GM21528 (cell line): ENCODE measurements around the gene ESPN.
"Not testable (repeated sequence)": the region's sequence is repeated elsewhere in the genome, so short reads cannot be mapped to it uniquely, and the experiment has no call there.

ENCODE experiments used
- ATAC-seq: cut with Tn5 transposase; IDR thresholded peaks from one replicate; pipeline ENCODE4 v1.9.1; 2021; ENCODE audit warnings: mild to moderate bottlenecking, moderate library complexity; ENCODE audit not compliant: unreplicated experiment, low FRiP score

The ESPN gene

DNA sequence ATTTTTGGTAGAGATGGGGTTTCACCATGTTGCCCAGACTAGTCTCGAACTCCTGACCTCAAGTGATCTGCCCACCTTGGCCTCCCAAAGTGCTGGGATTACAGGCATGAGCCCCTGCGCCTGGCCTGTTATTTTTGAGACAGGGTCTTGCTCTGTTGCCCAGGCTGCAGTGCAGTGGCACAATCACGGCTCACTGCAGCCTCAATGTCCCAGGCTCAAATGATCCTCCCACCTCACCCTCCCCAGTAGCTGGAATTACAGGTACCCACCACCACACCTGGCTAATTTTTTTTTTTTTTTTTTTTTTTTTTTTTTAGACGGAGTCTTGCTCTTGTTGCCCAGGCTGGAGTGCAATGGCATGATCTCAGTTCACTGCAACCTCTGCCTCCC lies 69.3 kb downstream of the ESPN start:
- ATAC-seq = not testable (repeated sequence)

DNA sequence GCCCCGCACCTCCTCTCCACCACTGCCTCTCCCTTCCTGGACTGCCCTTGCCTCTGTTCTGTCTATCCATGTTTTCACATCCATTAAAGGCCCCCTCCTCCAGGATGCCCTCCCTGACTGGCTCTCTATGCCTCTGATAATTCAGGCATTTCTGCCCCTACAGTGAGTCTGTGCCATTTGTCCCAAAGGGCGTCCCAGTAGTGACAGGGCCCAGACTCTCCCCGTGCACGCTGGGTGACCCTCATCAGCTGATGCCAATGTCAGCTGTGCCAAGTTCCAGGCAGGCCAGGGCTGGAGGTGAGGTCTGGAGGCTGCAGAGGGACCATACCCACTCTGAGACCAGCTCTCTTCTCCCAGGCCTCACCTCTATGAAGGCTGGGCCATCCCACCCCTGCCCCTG lies 70.1 kb downstream of the ESPN start:
- ATAC-seq = no peak

GRCh38 chr1:6495041-6495441 lies 70.5 kb downstream of the ESPN start:
- ATAC-seq = no peak

- ATAC-seq = no peak
These were observed 71.2 kb downstream of the ESPN start for GRCh38 chr1:6495540-6496364.

- no peak for ATAC-seq
These were observed 71.8 kb downstream of the ESPN start for GRCh38 chr1:6496365-6496721.

DNA sequence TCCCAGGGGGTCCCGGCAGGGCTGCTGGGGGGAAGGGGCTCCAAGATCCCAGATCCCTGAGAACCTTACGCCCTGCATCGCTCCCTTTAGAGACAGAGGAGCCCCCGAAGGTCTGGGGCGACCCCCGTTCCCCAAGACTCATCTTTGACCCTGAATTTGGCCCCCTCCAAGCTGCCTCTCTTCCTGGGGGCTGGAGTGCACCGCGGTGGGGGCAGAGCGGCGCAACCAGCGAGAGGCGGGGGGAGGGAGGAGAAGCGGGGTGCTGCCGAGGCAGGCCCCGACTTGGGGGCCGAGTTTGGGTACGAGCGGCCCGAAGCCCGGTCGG lies 72.3 kb downstream of the ESPN start:
- ATAC-seq = no peak

DNA sequence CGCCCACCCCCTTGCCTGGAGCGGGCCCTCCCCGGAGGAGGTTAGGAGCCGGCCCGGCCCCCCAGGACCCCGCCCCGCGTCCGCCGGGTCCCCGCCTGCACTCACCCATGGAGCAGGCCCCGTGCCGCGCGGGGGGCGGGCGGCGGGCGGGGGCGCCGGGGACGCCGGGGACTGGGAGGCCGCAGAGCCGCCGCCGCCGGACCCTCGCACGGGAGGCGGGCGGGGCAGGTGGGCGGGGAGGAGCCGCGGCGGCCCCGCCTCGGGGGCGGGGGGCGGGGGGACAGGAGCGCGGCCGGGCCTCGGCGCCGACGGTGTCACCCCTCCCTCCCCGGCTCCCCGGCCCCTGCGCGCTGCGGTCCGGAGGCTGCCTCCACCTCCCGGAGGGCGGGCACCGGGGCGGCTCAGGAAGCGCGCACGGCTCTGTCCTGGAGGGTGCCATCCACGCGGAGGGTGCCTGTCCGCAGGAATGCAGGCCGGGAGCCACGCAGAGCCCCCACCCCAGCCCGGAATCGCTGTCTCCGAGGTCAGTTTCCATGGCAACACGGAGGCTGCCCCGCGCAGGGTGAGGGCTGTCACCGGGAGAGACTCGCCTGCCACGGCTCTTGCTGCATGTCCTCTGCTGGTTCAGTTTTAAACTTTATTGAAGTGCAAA lies 72.8 kb downstream of the ESPN start:
- ATAC-seq = no peak

GRCh38 chr1:6497867-6498575 lies 73.4 kb downstream of the ESPN start:
- no peak for ATAC-seq

GRCh38 chr1:6498576-6499111 lies 74.1 kb downstream of the ESPN start:
- ATAC-seq = no peak

DNA sequence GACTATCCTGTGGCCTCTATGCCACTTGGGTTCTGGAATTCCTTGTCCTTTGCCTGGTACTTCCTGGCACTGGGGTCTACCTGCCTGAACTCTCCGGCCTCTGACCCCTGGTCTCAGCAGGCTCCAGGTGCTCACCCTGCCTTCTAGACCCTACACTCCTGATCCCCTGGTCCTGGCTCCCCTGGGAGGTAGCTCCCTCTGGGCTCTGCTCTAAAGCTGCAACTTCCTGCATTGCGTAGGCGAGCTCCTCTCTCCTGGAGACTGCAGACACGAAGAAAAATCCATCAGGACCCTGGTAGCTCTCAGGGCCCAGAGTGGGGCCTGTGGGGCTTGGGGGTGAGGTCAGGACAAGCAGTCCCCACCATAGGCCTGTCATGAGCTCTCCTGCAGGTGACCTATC lies 74.7 kb downstream of the ESPN start:
- no peak for ATAC-seq

DNA sequence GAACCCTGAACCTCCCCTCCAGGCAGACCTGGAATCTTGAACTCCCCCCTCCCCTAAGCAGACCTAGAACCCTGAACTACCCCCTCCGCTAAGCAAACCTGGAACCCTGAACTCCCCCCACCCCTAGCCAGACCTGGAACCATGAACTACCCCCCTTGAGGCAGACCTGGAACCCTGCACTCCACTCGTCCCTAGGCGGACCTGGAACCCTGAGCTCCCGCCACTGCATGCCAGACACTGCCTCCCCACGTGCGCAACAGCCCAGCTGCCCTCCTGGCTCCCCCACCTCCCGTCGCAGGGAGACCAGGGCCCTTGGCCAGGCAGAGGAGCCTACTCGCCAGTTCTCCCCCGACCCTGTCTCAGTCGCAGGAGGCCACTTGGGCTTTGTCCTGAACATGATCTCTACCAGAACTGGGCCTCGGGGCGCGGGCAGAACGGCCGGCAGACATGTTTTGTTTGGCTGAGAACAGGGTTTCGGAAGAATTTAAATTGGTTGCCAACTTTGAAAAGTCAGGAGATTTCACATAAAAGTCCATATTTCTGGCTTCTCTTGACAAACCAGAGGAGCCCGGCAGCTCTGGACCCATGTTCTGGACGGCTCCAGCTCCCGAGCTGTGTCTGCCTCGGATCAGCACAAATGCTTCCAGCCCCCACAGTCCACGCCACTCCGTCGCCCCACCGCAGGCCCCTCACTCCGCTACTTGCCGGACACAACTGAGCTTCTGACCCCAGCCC lies 76.1 kb downstream of the ESPN start:
- no peak for ATAC-seq

DNA sequence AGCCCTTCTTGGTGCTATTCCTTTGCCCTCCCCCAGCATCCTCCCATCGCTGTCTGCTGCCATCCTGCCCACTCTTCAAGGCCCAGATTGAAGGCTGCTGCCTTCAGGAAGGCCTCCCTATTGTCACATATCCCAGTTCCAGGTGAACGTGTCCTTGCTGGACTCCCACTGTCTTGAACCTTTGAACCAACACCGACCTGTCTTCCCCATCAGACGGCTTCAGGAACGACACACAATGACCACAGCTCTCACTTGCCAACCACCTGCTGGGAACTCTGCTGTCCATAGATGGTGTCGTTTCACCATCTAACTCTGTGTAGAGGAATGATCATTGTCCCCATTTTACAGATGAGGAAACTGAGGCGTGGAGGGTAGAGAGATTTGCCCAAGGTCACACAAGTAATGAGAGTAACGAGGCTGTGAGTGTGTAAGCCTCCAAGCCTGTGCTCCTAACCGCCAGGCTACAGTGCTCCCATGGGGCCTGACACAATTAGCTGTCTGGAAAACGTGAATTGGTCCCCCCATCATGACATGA lies 76.8 kb downstream of the ESPN start:
- ATAC-seq = no peak

GRCh38 chr1:6502000-6502891 lies 77.7 kb downstream of the ESPN start:
- no peak for ATAC-seq

GRCh38 chr1:6503884-6504602 lies 79.5 kb downstream of the ESPN start:
- ATAC-seq = no peak

DNA sequence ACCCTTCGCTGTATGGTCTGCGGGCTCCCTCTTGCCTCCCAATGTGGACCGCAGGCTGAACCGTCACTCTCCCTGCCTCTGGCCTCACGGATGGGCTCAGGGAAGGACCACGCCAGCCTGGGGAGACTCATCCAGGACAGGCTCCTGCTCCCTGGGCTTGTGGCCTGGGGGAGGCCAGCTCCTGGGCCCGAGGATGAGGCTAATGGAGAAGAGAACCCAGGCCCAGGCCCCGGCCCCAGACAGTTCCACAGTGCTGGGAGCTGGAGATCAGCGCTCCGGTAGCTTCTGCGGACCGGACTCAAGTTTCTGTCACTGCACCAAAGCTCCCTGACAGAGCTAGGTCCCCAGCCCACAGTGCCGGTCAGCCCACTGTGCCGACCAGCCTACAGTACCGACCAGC lies 80.3 kb downstream of the ESPN start:
- ATAC-seq = no peak

DNA sequence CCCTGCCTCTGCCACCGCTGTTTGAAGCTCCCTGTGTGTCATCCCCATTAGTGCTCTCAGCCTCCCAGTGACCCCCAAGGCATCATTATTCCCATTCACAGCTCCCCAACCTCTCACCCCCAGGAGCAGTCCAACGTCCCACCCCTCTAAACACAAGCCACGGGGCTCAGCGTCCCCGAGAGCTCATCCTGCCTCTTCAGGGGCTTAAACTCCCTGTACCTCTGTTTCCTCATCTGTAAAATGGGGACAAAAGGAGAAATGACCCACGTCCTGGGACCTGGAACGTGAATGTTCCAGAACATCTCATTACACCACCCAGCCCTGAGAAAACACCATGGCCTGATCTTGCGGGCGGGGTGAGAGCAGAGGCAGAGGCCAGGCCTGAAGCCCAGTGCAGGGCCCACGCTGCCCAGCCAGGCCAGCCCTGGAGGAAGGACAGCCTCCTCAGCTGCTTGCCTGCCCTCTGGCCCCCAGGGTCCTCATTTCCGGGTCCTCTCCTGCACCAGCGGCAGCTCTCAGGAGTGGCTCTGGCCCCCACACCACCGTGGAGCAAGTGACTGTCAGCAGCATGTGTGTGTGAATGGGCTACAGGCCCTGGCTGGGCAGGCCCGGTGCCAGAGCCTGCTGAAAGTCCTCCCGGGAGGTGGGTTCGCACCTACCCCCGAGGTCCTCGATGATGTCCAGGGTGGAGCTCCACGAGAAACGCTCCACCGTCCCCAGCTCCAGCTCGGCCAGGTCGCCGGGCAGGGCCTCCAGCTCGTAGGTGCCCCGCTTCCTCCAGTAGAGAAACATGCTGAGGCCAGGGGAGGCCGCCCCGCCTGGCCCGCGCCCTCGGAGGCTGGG lies 81.0 kb downstream of the ESPN start:
- no peak for ATAC-seq

DNA sequence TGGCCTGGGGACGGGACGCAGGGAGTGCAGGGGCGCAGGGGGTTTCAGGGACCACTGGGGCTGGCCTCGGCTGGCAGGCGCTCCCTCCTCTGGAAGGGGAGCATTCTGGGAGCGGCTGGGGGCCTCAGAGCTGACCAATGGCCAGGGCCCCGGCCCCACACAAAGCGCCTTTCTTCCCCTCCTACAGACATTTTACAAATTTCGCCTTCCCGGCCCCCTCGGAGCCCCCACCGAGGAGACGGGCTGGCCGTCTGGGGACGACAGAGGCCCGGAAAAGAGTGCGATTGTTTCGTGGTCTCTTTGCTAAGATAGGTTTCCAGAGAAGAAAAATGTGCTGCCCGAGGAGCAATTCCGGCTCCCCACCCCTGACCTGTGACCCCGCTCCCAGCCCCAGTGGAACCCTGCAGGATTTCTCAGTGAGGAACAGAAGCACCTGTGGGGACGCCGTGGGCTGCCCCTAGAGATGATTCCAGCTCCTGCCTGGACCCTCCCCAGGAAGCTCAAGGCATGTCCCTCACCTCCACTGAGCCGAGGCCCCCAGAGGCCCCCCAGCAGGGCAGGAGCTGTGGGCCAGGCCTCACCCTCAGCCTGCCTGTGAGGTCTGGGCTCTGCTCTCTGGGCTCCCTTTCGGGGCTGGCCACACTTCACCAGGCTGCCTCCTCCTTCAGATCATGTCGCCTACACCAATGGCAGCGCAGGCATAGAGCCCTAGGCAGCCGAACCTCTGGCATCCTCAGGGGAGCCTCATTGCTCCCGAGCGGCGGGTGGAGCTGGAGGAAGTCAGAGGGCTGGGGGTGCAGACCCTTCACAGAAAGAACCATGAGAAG lies 81.8 kb downstream of the ESPN start:
- no peak for ATAC-seq
